Skeletal muscle tissue (tissue), 4 donors: ENCODE data around the gene GNG7. TPM values are rescaled to one million over a fixed set of nuclear protein-coding genes. Genes with fewer than 3 reads are reported as not detected.
"Not testable (repeated sequence)": the region's sequence is repeated elsewhere in the genome, so short reads cannot be mapped to it uniquely, and the experiment has no call there.

Experiments
- H3K27ac ChIP-seq: one replicate; pipeline ENCODE4 v1.7.0; 2013; ENCODE audit warnings: mild to moderate bottlenecking, low read depth, low read length, inconsistent platforms
- H3K27me3 ChIP-seq, 3 donors: one replicate each; pipeline ENCODE4 v1.7.0; 2013; ENCODE audit warnings: low read length in 3 of 3; ENCODE audit not compliant: control insufficient read depth in 3 of 3, insufficient read depth in 3 of 3
- H3K36me3 ChIP-seq, 3 donors: one replicate each; pipeline ENCODE4 v1.7.0; 2013; ENCODE audit warnings: low read length in 3 of 3; ENCODE audit not compliant: control insufficient read depth in 3 of 3, insufficient read depth in 3 of 3
- H3K4me1 ChIP-seq, 3 donors: one replicate each; pipeline ENCODE4 v1.7.0; 2013; ENCODE audit warnings: low read length in 3 of 3, mild to moderate bottlenecking in 3 of 3; ENCODE audit not compliant: control insufficient read depth in 3 of 3, insufficient read depth in 3 of 3
- H3K4me3 ChIP-seq, 3 donors: one replicate each; pipeline ENCODE4 v1.7.0; 2013; ENCODE audit warnings: low read length in 3 of 3
- H3K9ac ChIP-seq, 3 donors: one replicate each; pipeline ENCODE4 v1.7.0; 2013; ENCODE audit warnings: low read length in 3 of 3, mild to moderate bottlenecking in 3 of 3, moderate library complexity in 2 of 3, low read depth in 1 of 3
- H3K9me3 ChIP-seq, 3 donors: one replicate each; pipeline ENCODE4 v1.7.0; 2013; ENCODE audit warnings: low read length in 3 of 3; ENCODE audit not compliant: control insufficient read depth in 3 of 3
- total RNA-seq: library from RNA; depleted of rRNA; stranded (reverse); fragments of >200 nt; gene quantifications from one replicate; pipeline ENCODE4 v1.2.3, GENCODE V29; 2014
- donor health status: Osteomylitis.

GNG7 gene
- total RNA-seq, 1 donor from 2014 or later, result 1.6 TPM

GRCh38 chr19:2560369-2560768 is 142.1 kb downstream of the GNG7 start:
- no peak overlapping the region for H3K9ac ChIP-seq
- no peak overlapping the region for H3K4me3 ChIP-seq
- peaks cover 0 to 2% (median 0%) of the 10 kb centered on the region in 3 donors for H3K27me3 ChIP-seq
- no peaks in the 10 kb centered on the region for H3K9me3 ChIP-seq
- no peaks in the 10 kb centered on the region for H3K36me3 ChIP-seq
- H3K27ac ChIP-seq, result no peak overlapping the region
- peaks cover 0 to 3% (median 0%) of the 10 kb centered on the region in 3 donors for H3K4me1 ChIP-seq

DNA sequence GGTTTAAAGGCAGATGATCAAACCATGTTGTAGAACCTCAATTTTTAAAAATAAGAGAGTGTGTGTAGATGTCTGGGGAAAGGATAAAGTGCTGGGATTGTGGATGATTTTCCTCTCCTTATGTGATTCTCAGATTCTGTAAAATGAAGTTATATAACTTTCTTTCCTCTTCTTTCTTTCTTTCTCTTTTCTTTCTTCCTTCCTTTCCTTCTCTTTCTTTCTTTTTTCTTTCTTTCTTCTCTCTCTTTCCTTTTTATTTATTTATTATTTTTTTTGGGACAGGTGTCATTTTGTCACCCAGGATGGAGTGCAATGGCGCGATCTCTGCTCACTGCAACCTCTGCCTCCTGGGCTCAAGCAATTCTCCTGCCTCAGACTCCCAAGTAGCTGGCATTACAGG is 144.0 kb downstream of the GNG7 start:
- Histone ChIP-seq H3K36me3 (no peaks in the 10 kb centered on the region), H3K4me3 (no peak overlapping the region), H3K27me3 (peaks cover 0 to 2% (median 0%) of the 10 kb centered on the region in 3 donors), H3K4me1 (peaks cover 0 to 3% (median 0%) of the 10 kb centered on the region in 3 donors), H3K9me3 (no peaks in the 10 kb centered on the region), H3K27ac (no peak overlapping the region), H3K9ac (no peak overlapping the region)

- not testable (repeated sequence) for H3K4me3 ChIP-seq, H3K36me3 ChIP-seq
Measured at GRCh38 chr19:2558131-2558530, 144.4 kb downstream of the GNG7 start.

DNA sequence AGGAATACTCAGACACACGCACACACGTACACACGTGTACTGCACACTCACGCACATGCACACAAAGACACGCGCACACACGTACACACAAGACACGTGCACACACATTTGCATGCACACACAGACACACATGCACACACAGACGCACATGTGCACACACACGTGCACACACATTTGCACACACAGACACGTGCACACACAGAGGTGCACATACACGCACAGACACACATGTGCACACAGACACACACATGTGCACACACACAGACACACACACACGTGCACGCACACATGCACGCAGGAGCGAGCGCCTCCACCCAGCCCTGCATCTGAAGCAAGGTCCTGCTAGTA is 145.4 kb downstream of the GNG7 start:
- Histone ChIP-seq H3K36me3 (no peaks in the 10 kb centered on the region), H3K9me3 (no peaks in the 10 kb centered on the region), H3K4me1 (peaks cover 0 to 3% (median 0%) of the 10 kb centered on the region in 3 donors), H3K27me3 (no peaks in the 10 kb centered on the region), H3K9ac (no peak overlapping the region), H3K27ac (no peak overlapping the region), H3K4me3 (no peak overlapping the region)

More at GRCh38 chr19:2558131-2558530, 144.4 kb downstream of the GNG7 start:
- not testable (repeated sequence) for H3K4me1 ChIP-seq, H3K27ac ChIP-seq, H3K9me3 ChIP-seq, H3K9ac ChIP-seq, H3K27me3 ChIP-seq

- no peaks in the 10 kb centered on the region for H3K36me3 ChIP-seq
- H3K9ac ChIP-seq, result no peak overlapping the region
- no peaks in the 10 kb centered on the region for H3K9me3 ChIP-seq
- peaks cover 0 to 3% (median 0%) of the 10 kb centered on the region in 3 donors for H3K4me1 ChIP-seq
- H3K4me3 ChIP-seq, result no peak overlapping the region
- no peak overlapping the region for H3K27ac ChIP-seq
- no peaks in the 10 kb centered on the region for H3K27me3 ChIP-seq
Measured at GRCh38 chr19:2556221-2557092, 146.0 kb downstream of the GNG7 start.

DNA sequence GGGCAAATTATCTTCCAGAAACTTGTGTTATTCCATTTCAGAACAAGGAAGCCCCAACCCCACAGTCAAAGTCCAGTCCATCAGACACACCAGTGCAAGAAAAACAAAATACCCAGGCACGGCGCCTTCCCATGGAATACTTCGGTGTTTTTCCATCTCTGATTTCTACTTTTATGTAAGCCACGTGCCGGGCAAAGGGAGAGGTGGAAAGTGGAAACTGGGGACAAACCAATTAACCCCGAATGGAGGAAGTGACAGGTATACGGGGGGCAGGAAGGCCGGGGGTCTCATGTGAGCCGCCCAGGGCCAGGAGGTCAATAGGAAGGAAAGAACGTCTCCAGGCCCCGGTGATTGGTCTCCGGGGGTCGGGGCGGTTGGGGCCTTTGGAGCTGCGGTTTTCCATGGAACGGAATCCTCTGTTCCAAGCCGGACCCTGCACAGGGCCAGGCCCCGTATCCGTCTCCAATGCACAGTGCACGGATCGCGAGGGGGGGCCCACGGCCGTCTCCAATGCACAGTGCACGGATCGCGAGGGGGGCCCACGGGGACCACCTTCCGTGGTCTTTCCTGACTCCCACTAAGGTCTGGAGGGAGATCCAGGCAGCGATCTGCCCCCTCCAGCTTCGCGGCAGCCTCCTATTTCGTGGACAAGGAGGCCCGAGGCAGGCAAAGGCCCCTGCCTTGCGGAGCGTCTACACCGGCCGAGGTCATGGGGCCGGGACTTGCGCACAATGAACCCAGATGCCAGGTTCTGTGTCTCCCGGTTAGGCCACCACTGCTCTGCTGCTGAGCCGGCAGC is 146.9 kb downstream of the GNG7 start:
- Histone ChIP-seq H3K9ac (no peak overlapping the region), H3K4me1 (peaks cover 6 to 9% (median 6%) of the 10 kb centered on the region in 3 donors), H3K4me3 (no peak overlapping the region), H3K27me3 (no peaks in the 10 kb centered on the region), H3K9me3 (no peaks in the 10 kb centered on the region), H3K36me3 (no peaks in the 10 kb centered on the region), H3K27ac (no peak overlapping the region)

DNA sequence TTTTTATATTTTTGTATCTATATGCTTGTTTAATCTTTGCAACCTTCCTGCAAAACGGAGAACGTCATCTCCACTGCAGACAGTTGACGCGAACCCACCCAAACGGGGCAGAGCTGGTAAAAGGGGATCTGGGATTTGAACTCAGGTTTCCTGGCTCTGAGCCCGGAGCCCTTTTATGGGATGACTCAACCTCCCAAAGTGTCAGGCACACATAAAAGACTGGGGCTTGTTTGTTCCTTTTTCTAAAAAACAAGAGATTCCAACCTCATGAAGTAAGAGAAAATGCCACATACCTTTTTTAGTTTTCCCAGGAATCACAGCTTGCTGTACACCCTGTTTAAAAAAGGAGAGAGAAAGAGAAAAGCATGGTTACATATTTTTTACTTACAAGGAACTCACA is 147.6 kb downstream of the GNG7 start:
- Histone ChIP-seq H3K36me3 (no peaks in the 10 kb centered on the region), H3K9ac (no peak overlapping the region), H3K27ac (no peak overlapping the region), H3K27me3 (no peaks in the 10 kb centered on the region), H3K4me1 (peaks cover 10 to 17% (median 13%) of the 10 kb centered on the region in 3 donors), H3K4me3 (no peak overlapping the region), H3K9me3 (no peaks in the 10 kb centered on the region)

DNA sequence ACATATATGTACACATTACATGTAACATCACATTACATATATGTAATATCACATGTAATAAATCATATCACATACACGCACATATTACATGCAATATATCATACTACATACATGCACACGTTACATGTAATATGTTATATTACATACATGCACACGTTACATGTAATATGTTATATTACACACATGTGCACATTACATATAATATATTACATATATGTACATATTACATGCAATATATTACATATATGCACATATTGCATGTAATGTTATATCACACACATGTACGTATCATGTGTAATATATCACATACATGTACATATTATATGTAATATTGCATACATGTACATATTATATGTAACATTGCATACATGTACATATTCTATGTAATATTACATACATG is 149.0 kb downstream of the GNG7 start:
- no peak overlapping the region for H3K27ac ChIP-seq
- no peaks in the 10 kb centered on the region for H3K36me3 ChIP-seq
- no peaks in the 10 kb centered on the region for H3K27me3 ChIP-seq
- H3K9me3 ChIP-seq, result no peaks in the 10 kb centered on the region
- peaks cover 10 to 17% (median 14%) of the 10 kb centered on the region in 3 donors for H3K4me1 ChIP-seq
- H3K9ac ChIP-seq, result no peak overlapping the region
- no peak overlapping the region for H3K4me3 ChIP-seq

DNA sequence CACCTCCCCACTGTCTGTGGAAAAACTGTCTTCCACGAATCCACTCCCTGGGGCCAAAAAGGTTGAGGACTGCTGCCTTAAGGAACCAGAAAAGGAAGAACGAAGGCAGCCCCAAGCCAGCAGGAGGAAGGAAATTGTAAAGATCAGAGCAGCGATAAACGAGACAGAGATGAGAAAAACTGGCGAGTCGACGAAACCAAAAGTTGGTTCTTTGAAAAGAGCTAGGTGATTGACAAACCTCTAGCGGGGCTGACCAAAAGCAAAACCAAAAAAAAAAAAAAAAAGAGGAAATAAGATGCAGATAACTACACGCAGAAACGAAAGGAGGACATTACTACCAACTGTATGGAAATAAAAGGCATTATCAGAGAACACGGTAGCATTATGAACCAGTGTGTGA is 149.6 kb downstream of the GNG7 start:
- Histone ChIP-seq H3K36me3 (no peaks in the 10 kb centered on the region), H3K4me3 (peak overlapping the region in 2 of 3 donors; percentile 1 to 48), H3K27ac (peak overlapping the region; percentile 36), H3K27me3 (no peaks in the 10 kb centered on the region), H3K9me3 (no peaks in the 10 kb centered on the region), H3K4me1 (peaks cover 10 to 17% (median 14%) of the 10 kb centered on the region in 3 donors), H3K9ac (no peak overlapping the region)

DNA sequence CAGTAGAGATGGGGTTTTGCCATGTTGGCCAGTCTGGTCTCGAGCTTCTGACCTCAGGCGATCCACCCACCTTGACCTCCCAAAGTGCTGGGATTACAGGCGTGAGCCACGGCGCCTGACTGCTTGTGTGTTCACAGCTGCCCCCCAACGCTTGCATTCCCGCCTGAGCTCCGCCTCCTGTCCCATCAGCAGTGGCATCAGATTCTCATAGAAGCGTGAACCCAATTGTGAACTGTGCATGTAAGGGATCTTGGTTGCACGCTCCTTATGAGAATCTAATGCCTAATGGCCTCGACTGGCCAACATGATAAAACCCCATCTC is 150.7 kb downstream of the GNG7 start:
- Histone ChIP-seq H3K9ac (no peak overlapping the region), H3K4me3 (no peak overlapping the region), H3K27me3 (no peaks in the 10 kb centered on the region), H3K36me3 (no peaks in the 10 kb centered on the region), H3K4me1 (peaks cover 10 to 24% (median 19%) of the 10 kb centered on the region in 3 donors), H3K9me3 (no peaks in the 10 kb centered on the region), H3K27ac (no peak overlapping the region)
